CD4-positive, alpha-beta T cell treated with Interleukin-17A for 1 hour (primary cell): Measurements from ENCODE around the gene CYP8B1.

Experiments used
- DNase-seq: peaks from one replicate; pipeline ENCODE4 v3.0.0-alpha.2; 2020

Gene CYP8B1, protein sequence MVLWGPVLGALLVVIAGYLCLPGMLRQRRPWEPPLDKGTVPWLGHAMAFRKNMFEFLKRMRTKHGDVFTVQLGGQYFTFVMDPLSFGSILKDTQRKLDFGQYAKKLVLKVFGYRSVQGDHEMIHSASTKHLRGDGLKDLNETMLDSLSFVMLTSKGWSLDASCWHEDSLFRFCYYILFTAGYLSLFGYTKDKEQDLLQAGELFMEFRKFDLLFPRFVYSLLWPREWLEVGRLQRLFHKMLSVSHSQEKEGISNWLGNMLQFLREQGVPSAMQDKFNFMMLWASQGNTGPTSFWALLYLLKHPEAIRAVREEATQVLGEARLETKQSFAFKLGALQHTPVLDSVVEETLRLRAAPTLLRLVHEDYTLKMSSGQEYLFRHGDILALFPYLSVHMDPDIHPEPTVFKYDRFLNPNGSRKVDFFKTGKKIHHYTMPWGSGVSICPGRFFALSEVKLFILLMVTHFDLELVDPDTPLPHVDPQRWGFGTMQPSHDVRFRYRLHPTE

GRCh38 chr3:42875325-42876151 lies at the start of gene CYP8B1:
TSS of gene CYP8B1 (minus strand) at chr3:42875879. CDS start at chr3:42875816, 63 bp downstream.
- DNase-seq = no peak

- DNase-seq = no peak
Observed at GRCh38 chr3:42923606-42924005, 47.9 kb upstream of the CYP8B1 start.

- no peak for DNase-seq
Observed at GRCh38 chr3:42914771-42915515, 39.3 kb upstream of the CYP8B1 start.

- DNase-seq = no peak
Observed at GRCh38 chr3:42911551-42911950, 35.9 kb upstream of the CYP8B1 start.

DNA sequence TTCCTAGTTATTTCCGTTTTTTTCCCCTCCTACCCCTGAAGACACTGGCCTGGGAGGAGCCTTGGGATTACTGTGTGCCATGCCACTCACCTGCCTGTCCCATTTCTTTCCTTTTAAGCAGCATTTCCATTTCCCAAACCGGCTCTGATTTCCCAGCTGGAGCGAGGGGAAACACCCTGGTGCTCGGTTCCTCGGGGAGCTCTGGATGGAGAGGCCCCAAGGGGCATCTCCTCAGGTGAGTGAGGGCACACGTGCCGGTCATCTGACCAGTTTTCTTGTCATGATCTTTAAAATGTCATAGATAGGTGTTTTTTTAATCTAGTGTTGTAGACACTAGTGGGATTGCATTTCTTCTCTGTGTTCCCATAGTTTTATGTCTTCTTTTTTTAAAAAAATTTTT lies 33.0 kb upstream of the CYP8B1 start:
- DNase-seq = no peak

- DNase-seq = no peak
Observed at GRCh38 chr3:42906848-42907183, 31.1 kb upstream of the CYP8B1 start.

DNA sequence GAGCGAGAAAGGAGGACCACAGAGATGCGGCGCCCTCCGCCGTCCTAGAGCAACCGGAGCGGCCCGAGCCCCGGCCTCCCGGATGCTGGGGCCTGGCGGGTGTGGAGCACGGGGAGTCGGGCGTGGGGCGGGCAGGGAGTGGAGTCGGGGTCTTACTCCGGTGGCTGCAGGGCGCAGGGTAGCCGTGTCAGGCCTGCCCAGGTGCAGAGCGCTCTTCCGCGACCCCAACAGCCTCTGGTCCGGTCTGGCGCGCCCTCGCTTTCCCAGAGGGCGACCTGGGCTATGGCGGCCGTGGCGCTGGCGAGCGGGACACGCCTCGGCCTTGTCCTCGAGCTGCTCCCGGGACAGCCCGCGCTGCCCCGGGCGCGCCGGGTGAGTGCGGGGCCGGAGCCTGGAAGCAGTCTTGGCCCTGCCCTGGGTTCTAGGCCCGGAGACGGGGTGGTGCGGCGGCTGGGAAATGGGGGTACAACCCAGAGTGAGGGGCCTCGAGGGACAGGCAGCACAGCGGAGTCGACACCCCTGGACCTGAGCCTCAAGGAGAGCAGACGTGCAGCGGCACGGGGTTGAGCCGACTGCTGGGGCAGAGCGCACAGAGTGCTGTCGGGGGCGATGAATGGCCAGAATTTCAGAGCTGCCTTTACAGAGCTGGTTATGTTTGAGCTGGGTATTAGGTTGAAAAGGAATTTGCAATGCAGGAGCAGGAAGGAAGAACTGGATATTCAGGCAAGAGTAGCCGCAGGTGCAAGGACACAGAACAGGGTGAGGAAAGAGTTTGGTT lies 30.6 kb upstream of the CYP8B1 start, which contains the start of gene ZNF662:
Gene ZNF662, plus strand, starts transcription at position 73 of the 778 bp plus-strand sequence. CDS start 1,973 bp downstream, outside the sequence.
- no peak for DNase-seq

GRCh38 chr3:42905740-42906069 lies 30.0 kb upstream of the CYP8B1 start:
- no peak for DNase-seq

GRCh38 chr3:42904076-42904475 lies 28.4 kb upstream of the CYP8B1 start:
- DNase-seq = no peak

GRCh38 chr3:42902257-42902656 lies 26.6 kb upstream of the CYP8B1 start:
- no peak for DNase-seq

- no peak for DNase-seq
Observed at GRCh38 chr3:42901073-42901415, 25.4 kb upstream of the CYP8B1 start.

DNA sequence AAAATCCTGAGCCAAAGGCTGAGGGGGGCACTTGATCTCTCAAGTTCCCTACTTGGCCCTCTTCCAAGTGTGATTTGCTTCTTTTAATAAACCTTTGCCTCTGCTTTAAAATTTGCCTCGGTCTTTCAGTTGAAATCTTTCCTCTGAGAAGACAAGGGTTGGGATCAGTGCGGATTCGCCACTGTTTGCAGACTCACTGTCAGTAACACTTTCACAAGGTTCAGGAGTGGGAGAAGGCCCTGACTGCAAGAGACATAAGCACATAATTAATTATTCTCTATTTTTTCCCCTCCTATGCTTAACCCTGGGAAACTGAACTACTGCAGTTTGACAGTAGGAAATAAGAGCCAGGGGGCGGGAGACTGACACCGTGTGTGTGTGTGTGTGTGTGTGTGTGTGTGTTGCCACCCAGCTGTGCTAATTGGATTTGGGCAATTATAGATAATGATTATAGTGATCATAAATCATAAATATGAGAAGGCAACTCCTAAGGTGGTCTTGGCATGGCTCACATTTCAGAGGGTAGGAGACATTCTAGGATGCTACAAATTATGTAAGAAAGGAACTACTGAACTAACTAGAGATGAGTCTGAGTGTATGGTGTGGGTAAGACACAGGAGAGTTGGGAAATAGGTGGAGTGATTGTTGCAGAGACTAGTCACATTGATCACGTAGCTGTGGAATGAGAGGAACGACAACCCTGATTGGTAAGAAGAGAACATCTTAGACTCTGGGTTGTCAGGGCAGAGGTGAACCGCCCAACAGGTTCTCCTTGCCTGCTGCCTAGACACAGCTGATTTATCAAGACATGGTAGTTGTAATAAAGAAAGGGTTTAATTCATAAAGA lies 24.8 kb upstream of the CYP8B1 start:
- DNase-seq = no peak

DNA sequence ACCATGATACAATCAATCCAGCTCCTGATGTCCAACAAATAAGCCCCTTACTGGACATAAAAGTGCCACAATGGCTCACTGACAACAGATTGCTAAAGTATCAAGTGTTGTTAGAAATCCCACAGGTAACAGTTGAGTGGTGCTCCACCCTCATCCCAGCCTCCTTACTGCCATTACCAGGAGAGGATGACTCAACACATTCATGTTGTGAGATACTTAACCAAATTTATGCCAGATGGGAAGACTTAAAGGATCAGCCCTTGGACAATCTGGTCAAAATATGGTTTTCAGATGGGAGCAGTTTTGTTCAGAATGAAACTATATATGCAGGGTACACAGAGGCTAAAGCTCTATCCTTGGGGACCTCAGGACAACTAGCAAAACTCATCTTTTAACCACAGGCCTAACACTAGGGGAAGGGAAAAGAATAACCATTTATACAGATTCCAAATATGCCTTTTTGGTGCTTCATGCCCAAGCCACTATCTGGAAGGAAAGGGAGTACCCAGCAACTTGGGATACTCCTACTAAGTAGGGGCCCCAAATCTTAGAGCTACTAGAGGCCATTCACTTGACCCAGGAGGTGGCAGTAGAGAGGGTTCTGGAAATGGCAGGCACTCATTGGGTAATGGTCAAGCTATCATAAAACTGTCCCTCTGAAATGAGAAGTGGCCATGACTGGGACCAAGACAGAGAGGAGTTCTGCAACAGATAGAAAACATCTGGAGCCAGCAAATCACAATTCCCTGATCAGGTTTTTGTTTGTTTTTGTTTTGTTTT lies 23.4 kb upstream of the CYP8B1 start:
- no peak for DNase-seq

DNA sequence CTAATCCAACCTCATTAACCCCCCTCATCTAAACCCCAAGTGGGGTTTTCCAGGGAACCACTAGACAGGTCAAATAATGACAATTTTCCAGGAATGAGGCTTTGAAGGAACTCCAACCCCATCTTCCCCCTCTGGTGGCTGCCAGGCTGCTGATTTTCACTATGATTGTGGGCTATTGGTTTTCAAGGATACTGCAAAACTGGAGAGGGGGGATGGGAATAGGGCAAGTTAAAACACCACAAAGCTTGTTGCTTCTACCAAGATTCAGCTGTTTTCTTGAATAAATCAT lies 19.8 kb upstream of the CYP8B1 start:
- no peak for DNase-seq

DNA sequence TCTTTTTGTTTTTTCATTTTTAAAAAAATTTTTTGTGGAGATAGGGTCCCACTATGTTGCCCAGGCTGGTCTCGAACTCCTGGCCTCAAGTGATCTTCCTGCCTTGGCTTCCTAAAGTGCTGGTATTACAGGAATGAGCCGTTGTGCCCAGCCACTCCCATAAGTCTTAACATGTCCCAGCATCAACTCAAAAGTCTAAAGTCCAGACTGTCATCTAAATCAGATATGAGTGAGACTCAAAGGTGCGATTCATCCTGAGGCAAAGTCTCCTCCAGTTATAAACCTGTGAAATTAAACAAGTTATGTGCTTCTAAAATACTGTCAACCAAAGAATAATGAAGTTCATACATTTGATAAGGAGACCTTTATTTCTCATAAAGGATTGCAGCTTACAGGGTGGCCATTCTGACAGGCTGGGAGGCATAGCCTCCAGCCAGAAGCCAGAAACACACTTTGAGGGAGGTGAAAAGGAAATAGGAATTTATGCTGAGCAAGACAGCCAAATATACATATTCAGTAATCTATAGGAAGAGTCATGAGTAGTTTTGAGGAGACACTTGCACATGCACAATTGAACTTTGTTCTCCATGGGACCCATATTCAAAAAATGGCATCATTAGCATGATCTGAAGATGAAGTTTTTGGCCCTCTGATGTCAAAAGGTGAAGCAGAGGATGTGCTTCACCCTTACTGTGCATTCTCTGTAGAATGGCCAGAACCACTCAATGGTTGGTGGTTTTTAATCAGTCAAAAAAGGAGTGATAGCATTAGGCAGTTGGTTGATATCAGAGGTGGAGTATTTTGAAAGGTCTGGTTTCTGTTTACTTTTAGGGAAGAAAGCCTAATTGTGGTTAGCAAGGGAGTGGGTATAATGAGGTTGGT lies 19.3 kb upstream of the CYP8B1 start:
- DNase-seq = no peak

DNA sequence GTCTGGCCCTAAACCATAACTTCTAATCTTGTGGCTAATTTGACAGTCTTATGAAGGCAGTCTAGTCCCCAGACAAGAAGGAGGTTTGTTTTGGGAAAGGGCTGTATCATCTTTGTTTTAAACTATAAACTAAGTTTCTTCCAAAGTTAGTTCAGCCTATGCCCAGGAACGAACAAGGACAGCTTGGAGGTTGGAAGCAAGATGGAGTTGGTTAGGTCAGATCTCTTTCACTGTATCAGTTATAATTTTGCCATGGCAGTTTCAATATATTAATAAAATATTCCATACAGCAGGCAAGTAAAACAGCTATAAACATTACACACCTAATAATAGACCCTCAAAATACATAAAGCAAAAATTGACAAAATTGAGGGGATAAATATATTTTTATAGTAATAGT lies 17.1 kb upstream of the CYP8B1 start:
- DNase-seq = no peak

GRCh38 chr3:42892169-42892568 lies 16.5 kb upstream of the CYP8B1 start:
- DNase-seq = no peak

- no peak for DNase-seq
Observed at GRCh38 chr3:42891042-42891441, 15.4 kb upstream of the CYP8B1 start.

DNA sequence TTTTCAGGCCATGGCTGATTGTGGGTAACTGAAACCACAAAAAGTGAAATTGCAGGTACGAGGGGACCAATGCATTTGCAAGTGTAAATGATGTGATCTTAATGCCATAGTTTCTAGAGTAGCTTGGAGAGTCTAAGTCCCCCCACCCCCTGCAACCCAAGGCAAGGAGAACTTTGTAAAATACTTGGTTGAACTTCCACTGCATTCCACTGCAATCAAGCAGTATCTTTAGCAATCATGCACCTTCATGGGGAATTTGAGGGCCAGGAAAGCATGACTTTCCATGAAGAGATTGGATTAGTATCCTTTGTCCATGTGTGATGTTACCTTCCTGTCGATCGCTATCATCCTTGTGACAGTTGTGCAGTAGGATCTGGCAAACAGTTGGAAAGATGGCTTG lies 11.4 kb upstream of the CYP8B1 start:
- no peak for DNase-seq

GRCh38 chr3:42886294-42886822 lies 10.7 kb upstream of the CYP8B1 start:
- DNase-seq = no peak
